H9 (cell line): Measurements from ENCODE around the gene HS1BP3. TPM values are rescaled to one million over a fixed set of nuclear protein-coding genes. Genes with fewer than 3 reads are reported as not detected.

Source experiments
- DNase-seq: peaks from one replicate; pipeline ENCODE4 v3.0.0-alpha.2; 2017
- H2AFZ ChIP-seq: one replicate; pipeline ENCODE4 v1.6.1; 2013; ENCODE audit warnings: mild to moderate bottlenecking, low read length, control low read depth, moderate library complexity
- H2AK5ac ChIP-seq: 2 replicates; pipeline ENCODE4 v1.6.1; 2013; ENCODE audit warnings: low read length, control low read depth, mixed read lengths; ENCODE audit not compliant: insufficient read length
- H2BK120ac ChIP-seq: one replicate; pipeline ENCODE4 v1.6.1; 2013; ENCODE audit warnings: low read depth, mild to moderate bottlenecking, low read length, control low read depth, inconsistent platforms; ENCODE audit not compliant: poor library complexity, severe bottlenecking
- H2BK12ac ChIP-seq: 2 replicates; pipeline ENCODE4 v1.6.1; 2013; ENCODE audit warnings: low read length, control low read depth, mixed read lengths, low read depth; ENCODE audit not compliant: insufficient read length
- H2BK15ac ChIP-seq: 2 replicates; pipeline ENCODE4 v1.6.1; 2013; ENCODE audit warnings: low read depth, low read length, control low read depth
- H2BK20ac ChIP-seq: one replicate; pipeline ENCODE4 v1.6.1; 2013; ENCODE audit warnings: low read depth, mild to moderate bottlenecking, low read length, control low read depth, inconsistent platforms; ENCODE audit not compliant: poor library complexity, severe bottlenecking
- H2BK5ac ChIP-seq: 2 replicates; pipeline ENCODE4 v1.6.1; 2013; ENCODE audit warnings: low read length, control low read depth, mixed read lengths; ENCODE audit not compliant: insufficient read length
- H3K14ac ChIP-seq: 2 replicates; pipeline ENCODE4 v1.6.1; 2013; ENCODE audit warnings: low read length, control low read depth; ENCODE audit not compliant: insufficient read depth
- H3K18ac ChIP-seq: 2 replicates; pipeline ENCODE4 v1.6.1; 2013; ENCODE audit warnings: low read depth, mild to moderate bottlenecking, mixed read lengths, low read length, control low read depth; ENCODE audit not compliant: insufficient read length
- H3K23ac ChIP-seq: 2 replicates; pipeline ENCODE4 v1.6.1; 2013; ENCODE audit warnings: low read length, control low read depth, mixed read lengths, low read depth; ENCODE audit not compliant: insufficient read length
- H3K23me2 ChIP-seq: 2 replicates; pipeline ENCODE4 v1.6.1; 2013; ENCODE audit warnings: low read depth, mild to moderate bottlenecking, mixed read lengths, low read length, control low read depth; ENCODE audit not compliant: insufficient read length, poor library complexity, severe bottlenecking
- H3K27ac ChIP-seq: 2 replicates; pipeline ENCODE4 v1.5.1; 2013; ENCODE audit warnings: low read length, control low read depth, mixed read lengths, low read depth; ENCODE audit not compliant: insufficient read length
- H3K27me3 ChIP-seq: 2 replicates; pipeline ENCODE4 v1.6.1; 2013; ENCODE audit warnings: low read length, control low read depth, inconsistent platforms; ENCODE audit not compliant: insufficient read depth
- H3K4ac ChIP-seq: 2 replicates; pipeline ENCODE4 v1.6.1; 2013; ENCODE audit warnings: low read depth, mild to moderate bottlenecking, control low read depth, inconsistent platforms, low read length, moderate library complexity
- H3K4me1 ChIP-seq: 2 replicates; pipeline ENCODE4 v1.6.1; 2013; ENCODE audit warnings: low read length, control low read depth, inconsistent platforms; ENCODE audit not compliant: insufficient read depth
- H3K4me2 ChIP-seq: 2 replicates; pipeline ENCODE4 v1.6.1; 2013; ENCODE audit warnings: low read length, control low read depth, mixed read lengths; ENCODE audit not compliant: insufficient read length, insufficient read depth
- H3K56ac ChIP-seq: 2 replicates; pipeline ENCODE4 v1.6.1; 2013; ENCODE audit warnings: low read depth, mild to moderate bottlenecking, mixed read lengths, low read length, control low read depth; ENCODE audit not compliant: insufficient read length
- H3K79me1 ChIP-seq: 2 replicates; pipeline ENCODE4 v1.6.1; 2013; ENCODE audit warnings: low read depth, mild to moderate bottlenecking, moderate library complexity, low read length, control low read depth, inconsistent platforms; ENCODE audit not compliant: insufficient read depth, poor library complexity, severe bottlenecking
- H3K79me2 ChIP-seq: 2 replicates; pipeline ENCODE4 v1.6.1; 2013; ENCODE audit warnings: low read length, control low read depth, inconsistent platforms; ENCODE audit not compliant: insufficient read depth
- H3K9ac ChIP-seq: 2 replicates; pipeline ENCODE4 v1.6.1; 2013; ENCODE audit warnings: low read length, control low read depth, mixed read lengths; ENCODE audit not compliant: insufficient read length; ENCODE audit errors: extremely low read depth
- H3K9me3 ChIP-seq: one replicate; pipeline ENCODE4 v1.6.1; 2013; ENCODE audit warnings: low read depth, low read length, inconsistent platforms; ENCODE audit not compliant: control insufficient read depth
- H3T11ph ChIP-seq: one replicate; pipeline ENCODE4 v1.6.1; 2013; ENCODE audit warnings: mild to moderate bottlenecking, low read length, control low read depth, inconsistent platforms
- H4K20me1 ChIP-seq: one replicate; pipeline ENCODE4 v1.6.1; 2013; ENCODE audit not compliant: control insufficient read depth, insufficient read length, insufficient read depth
- H4K5ac ChIP-seq: 2 replicates; pipeline ENCODE4 v1.6.1; 2013; ENCODE audit warnings: low read depth, mild to moderate bottlenecking, mixed read lengths, low read length, control low read depth; ENCODE audit not compliant: insufficient read length
- H4K8ac ChIP-seq: replicated peaks from 2 replicates; pipeline ENCODE4 v1.6.1; 2013; ENCODE audit warnings: low read length, control low read depth, mixed read lengths, low read depth; ENCODE audit not compliant: insufficient read length
- H4K91ac ChIP-seq: 2 replicates; pipeline ENCODE4 v1.6.1; 2013; ENCODE audit warnings: low read depth, mild to moderate bottlenecking, moderate library complexity, mixed read lengths, low read length, control low read depth; ENCODE audit not compliant: insufficient read length
- H3K27ac Mint-ChIP-seq, 3 experiments: 2 replicates in 2 of 3; 3 replicates in 1 of 3; pipeline ENCODE4 v1.8.0; 2020 to 2021; ENCODE audit warnings: mixed read lengths in 3 of 3, mild to moderate bottlenecking in 1 of 3, moderate library complexity in 1 of 3
- H3K27me3 Mint-ChIP-seq: 2 replicates; pipeline ENCODE4 v1.8.0; 2021; ENCODE audit warnings: low read depth, mild to moderate bottlenecking, moderate library complexity, mixed read lengths
- H3K36me3 Mint-ChIP-seq, 3 experiments: 2 replicates in 2 of 3; 3 replicates in 1 of 3; pipeline ENCODE4 v1.8.0; 2020 to 2021; ENCODE audit warnings: low read depth in 3 of 3, mixed read lengths in 3 of 3; ENCODE audit not compliant: insufficient read depth in 1 of 3
- H3K4me1 Mint-ChIP-seq, 2 experiments: 2 replicates each; pipeline ENCODE4 v1.8.0; 2020; ENCODE audit warnings: mixed read lengths in 2 of 2
- H3K4me3 Mint-ChIP-seq, 2 experiments: 2 replicates in 1 of 2; 3 replicates in 1 of 2; pipeline ENCODE4 v1.8.0; 2020 to 2021; ENCODE audit warnings: mild to moderate bottlenecking in 2 of 2, mixed read lengths in 2 of 2, moderate library complexity in 1 of 2
- H3K9me3 Mint-ChIP-seq, 2 experiments: 2 replicates in 1 of 2; 3 replicates in 1 of 2; pipeline ENCODE4 v1.8.0; 2020; ENCODE audit warnings: mild to moderate bottlenecking in 2 of 2, mixed read lengths in 2 of 2, moderate library complexity in 1 of 2
- WGBS: extraction: QIAGEN DNeasy Blood & Tissue Kit; methylation state at CpG from one replicate; pipeline ENCODE4 v1.1.7; 2013; ENCODE audit warnings: missing lambda C conversion rate, low lambda C conversion rate, mixed read lengths; ENCODE audit not compliant: insufficient read length; ENCODE audit errors: extremely low coverage; 5-methylcytosine and 5-hydroxymethylcytosine counted together
- total RNA-seq: library from RNA; stranded (reverse); gene quantifications from 2 replicates; pipeline ENCODE4 v1.2.1, GENCODE V29; 2021
- TF ChIP-seq, protein P1 (sequence below): fragments of 200-600 bp; sonication (generic); conservative IDR thresholded peaks from 3 replicates; pipeline ENCODE4 v1.8.0; 2021; ENCODE audit warnings: antibody characterized with exemption, mild to moderate bottlenecking

Gene HS1BP3
- total RNA-seq, 1 experiment from 2014 or later = 11.1 TPM

DNA sequence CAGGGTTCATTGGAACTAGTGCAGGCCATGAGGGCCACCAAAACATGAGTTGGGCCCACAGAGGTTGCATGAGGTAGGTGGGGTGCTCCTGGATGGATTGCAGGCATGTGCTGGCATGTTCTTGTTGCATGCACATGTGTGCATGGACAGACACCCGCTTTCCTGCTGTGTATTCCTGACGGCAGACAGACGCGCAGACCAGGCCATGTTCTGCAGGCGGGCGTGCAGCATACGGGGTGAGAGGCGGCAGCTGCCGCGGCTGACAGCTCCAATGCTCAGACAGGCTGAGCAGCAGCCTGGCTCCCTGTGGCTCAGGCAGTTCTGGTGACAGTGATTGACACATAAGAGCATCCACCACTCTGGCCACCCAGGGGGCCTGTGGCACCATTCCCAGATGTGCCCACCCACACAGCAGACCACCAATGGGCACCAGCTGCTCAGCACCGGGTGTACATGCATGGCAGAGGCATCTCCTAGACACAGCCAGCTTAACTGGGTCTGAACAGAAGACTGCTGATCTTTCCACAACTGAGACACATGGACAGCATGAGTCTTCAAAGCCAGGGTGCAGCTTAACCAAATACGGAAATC is 21.2 kb downstream of the HS1BP3 start:
- H3K9me3 Mint-ChIP-seq = no peaks in the 10 kb centered on the region
- no CpG with 5 or more reads among the region's 12 CpGs for whole genome bisulfite sequencing

More for the DNA sequence above, 21.2 kb downstream of the HS1BP3 start:
- Mint-ChIP-seq H3K27me3 (no peaks in the 10 kb centered on the region; the same call in 1 of the 2 replicates), H3K27ac (0 out of 7 replicates have a peak overlapping the region, but pooled peaks of 1 of the 3 experiments have one; percentile 15), H3K4me1 (peaks cover 30 to 38% of the 10 kb centered on the region in 2 experiments), H3K36me3 (no peaks in the 10 kb centered on the region; a peak in 1 of 7 replicates), H3K4me3 (no peak overlapping the region)
- Histone ChIP-seq H3K27ac (no peak overlapping the region), H3K4ac (no peak overlapping the region), H4K8ac (no peak overlapping the region), H3K27me3 (no peaks in the 10 kb centered on the region), H3K9ac (no peak overlapping the region), H3K23me2 (no peaks in the 10 kb centered on the region), H4K5ac (no peak overlapping the region), H3K79me2 (no peaks in the 10 kb centered on the region), H3K4me2 (no peak overlapping the region), H3K79me1 (no peaks in the 10 kb centered on the region), H3K18ac (no peak overlapping the region), H2BK20ac (no peak overlapping the region), H3K4me1 (no peaks in the 10 kb centered on the region; the same call in 1 of the 2 replicates), H2BK15ac (no peak overlapping the region), H4K91ac (no peak overlapping the region), H3K9me3 (no peaks in the 10 kb centered on the region), H4K20me1 (no peaks in the 10 kb centered on the region), H3K56ac (no peak overlapping the region), H3K14ac (no peak overlapping the region), H2BK120ac (no peak overlapping the region), H3T11ph (no peak overlapping the region), H2BK12ac (no peak overlapping the region), H2AK5ac (no peak overlapping the region), H2AFZ (no peak overlapping the region), H2BK5ac (no peak overlapping the region), H3K23ac (no peak overlapping the region)
- TF ChIP-seq, protein P1, sequence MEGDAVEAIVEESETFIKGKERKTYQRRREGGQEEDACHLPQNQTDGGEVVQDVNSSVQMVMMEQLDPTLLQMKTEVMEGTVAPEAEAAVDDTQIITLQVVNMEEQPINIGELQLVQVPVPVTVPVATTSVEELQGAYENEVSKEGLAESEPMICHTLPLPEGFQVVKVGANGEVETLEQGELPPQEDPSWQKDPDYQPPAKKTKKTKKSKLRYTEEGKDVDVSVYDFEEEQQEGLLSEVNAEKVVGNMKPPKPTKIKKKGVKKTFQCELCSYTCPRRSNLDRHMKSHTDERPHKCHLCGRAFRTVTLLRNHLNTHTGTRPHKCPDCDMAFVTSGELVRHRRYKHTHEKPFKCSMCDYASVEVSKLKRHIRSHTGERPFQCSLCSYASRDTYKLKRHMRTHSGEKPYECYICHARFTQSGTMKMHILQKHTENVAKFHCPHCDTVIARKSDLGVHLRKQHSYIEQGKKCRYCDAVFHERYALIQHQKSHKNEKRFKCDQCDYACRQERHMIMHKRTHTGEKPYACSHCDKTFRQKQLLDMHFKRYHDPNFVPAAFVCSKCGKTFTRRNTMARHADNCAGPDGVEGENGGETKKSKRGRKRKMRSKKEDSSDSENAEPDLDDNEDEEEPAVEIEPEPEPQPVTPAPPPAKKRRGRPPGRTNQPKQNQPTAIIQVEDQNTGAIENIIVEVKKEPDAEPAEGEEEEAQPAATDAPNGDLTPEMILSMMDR = no peak
- no peak for DNase-seq
